Measurements from ENCODE around the gene S100A4.
"Not testable (repeated sequence)": the region's sequence is repeated elsewhere in the genome, so short reads cannot be mapped to it uniquely, and the experiment has no call there.

Gene S100A4

GRCh38 chr1:153566414-153567371 is 21.1 kb upstream of the S100A4 start:
- peak; percentile 98 for DNase-seq

- DNase-seq, result no peak
Measured at GRCh38 chr1:153565529-153566374, 20.1 kb upstream of the S100A4 start, which contains the start of gene S100A2. S100A2 (minus strand) TSS chr1:153565844; CDS start chr1:153563877, 1,967 bp downstream.

GRCh38 chr1:153563991-153564390 is 18.4 kb upstream of the S100A4 start:
- no peak for DNase-seq

- no peak for DNase-seq
Measured at GRCh38 chr1:153563483-153563901, 17.9 kb upstream of the S100A4 start.

- not testable (repeated sequence) for DNase-seq
Measured at GRCh38 chr1:153562021-153562420, 16.4 kb upstream of the S100A4 start.

- DNase-seq, result no peak
Measured at GRCh38 chr1:153561466-153561985, 15.9 kb upstream of the S100A4 start.

- DNase-seq, result no peak
Measured at GRCh38 chr1:153560771-153561465, 15.3 kb upstream of the S100A4 start.

GRCh38 chr1:153560241-153560640 is 14.6 kb upstream of the S100A4 start:
- no peak for DNase-seq

- DNase-seq, result no peak
Measured at GRCh38 chr1:153557877-153558276, 12.3 kb upstream of the S100A4 start.

GRCh38 chr1:153556348-153556747 is 10.7 kb upstream of the S100A4 start:
- DNase-seq, result no peak

- DNase-seq, result no peak
Measured at GRCh38 chr1:153553830-153554541, 8.4 kb upstream of the S100A4 start.

GRCh38 chr1:153553096-153553495 is 7.5 kb upstream of the S100A4 start:
- DNase-seq, result no peak

GRCh38 chr1:153552335-153552734 is 6.7 kb upstream of the S100A4 start:
- DNase-seq, result no peak

GRCh38 chr1:153550827-153551500 is 5.4 kb upstream of the S100A4 start:
- DNase-seq, result no peak

- DNase-seq, result no peak
Measured at GRCh38 chr1:153550398-153550758, 4.8 kb upstream of the S100A4 start.

GRCh38 chr1:153549741-153550397 is 4.3 kb upstream of the S100A4 start:
- DNase-seq, result no peak

GRCh38 chr1:153548722-153549688 is 3.4 kb upstream of the S100A4 start, which contains the start of gene S100A3:
S100A3 (minus strand) TSS chr1:153549258; CDS start chr1:153548485, 773 bp downstream.
- DNase-seq, result no peak

- peak; percentile 31 for DNase-seq
Measured at GRCh38 chr1:153547560-153548551, 2.2 kb upstream of the S100A4 start.

All from RPMI8226 (cell line).